Panc1 (cell line): ENCODE measurements around the gene SLC35F1.

Experiments
- POLR2AphosphoS5 ChIP-seq: IDR thresholded peaks from 2 replicates; pipeline ENCODE4 v1.6.1; 2012; ENCODE audit warnings: mild to moderate bottlenecking, low read depth, low read length, moderate library complexity
- REST ChIP-seq, 2 experiments: IDR thresholded peaks; 2 replicates each; pipeline ENCODE4 v1.6.1; 2011 to 2012; ENCODE audit warnings: low read depth in 2 of 2, control low read depth in 1 of 2, low read length in 1 of 2, mild to moderate bottlenecking in 1 of 2, moderate library complexity in 1 of 2; ENCODE audit not compliant: insufficient read depth in 1 of 2
- SIN3A ChIP-seq: IDR thresholded peaks from 2 replicates; pipeline ENCODE4 v1.6.1; 2012; ENCODE audit warnings: low read depth, mild to moderate bottlenecking, low read length, moderate library complexity, borderline replicate concordance; ENCODE audit not compliant: insufficient read depth
- TCF7L2 ChIP-seq: IDR thresholded peaks from 2 replicates; pipeline ENCODE4 v1.6.1; 2011; ENCODE audit warnings: mild to moderate bottlenecking, low read depth, low read length, inconsistent platforms
- TF ChIP-seq, protein P1 (sequence below): fragments of 450-650 bp; IDR thresholded peaks from 2 replicates; pipeline ENCODE4 v1.5.1; 2017; ENCODE audit warnings: mild to moderate bottlenecking

- TF ChIP-seq POLR2AphosphoS5, result no peak
- TF ChIP-seq, protein P1, sequence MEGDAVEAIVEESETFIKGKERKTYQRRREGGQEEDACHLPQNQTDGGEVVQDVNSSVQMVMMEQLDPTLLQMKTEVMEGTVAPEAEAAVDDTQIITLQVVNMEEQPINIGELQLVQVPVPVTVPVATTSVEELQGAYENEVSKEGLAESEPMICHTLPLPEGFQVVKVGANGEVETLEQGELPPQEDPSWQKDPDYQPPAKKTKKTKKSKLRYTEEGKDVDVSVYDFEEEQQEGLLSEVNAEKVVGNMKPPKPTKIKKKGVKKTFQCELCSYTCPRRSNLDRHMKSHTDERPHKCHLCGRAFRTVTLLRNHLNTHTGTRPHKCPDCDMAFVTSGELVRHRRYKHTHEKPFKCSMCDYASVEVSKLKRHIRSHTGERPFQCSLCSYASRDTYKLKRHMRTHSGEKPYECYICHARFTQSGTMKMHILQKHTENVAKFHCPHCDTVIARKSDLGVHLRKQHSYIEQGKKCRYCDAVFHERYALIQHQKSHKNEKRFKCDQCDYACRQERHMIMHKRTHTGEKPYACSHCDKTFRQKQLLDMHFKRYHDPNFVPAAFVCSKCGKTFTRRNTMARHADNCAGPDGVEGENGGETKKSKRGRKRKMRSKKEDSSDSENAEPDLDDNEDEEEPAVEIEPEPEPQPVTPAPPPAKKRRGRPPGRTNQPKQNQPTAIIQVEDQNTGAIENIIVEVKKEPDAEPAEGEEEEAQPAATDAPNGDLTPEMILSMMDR, result peak; percentile 65
- TF ChIP-seq REST (IDR thresholded peaks at IDR 0.05; ENCODE audit: insufficient read depth in 1 of 2, low read depth in 2 of 2, low read length in 1 of 2), result no peak
- TF ChIP-seq SIN3A, result no peak
- TF ChIP-seq TCF7L2, result no peak
Measured at GRCh38 chr6:118263921-118264486, 356.9 kb downstream of the SLC35F1 start.
